Measurements from ENCODE around the gene FHIT.

Gene FHIT

GRCh38 chr3:61181874-61182273 is 69.4 kb downstream of the FHIT start:
- Histone ChIP-seq H3K27me3 (replicated peaks) (no peaks in the 10 kb centered on the region), H3K36me3 (replicated peaks) (no peaks in the 10 kb centered on the region), H3K27ac (no peak overlapping the region), H3K4me3 (ENCODE audit: low read depth, low read length) (no peak overlapping the region)
- in situ Hi-C loops (cut with HindIII; ENCODE audit: low pct_ligation_motif_present, low sequenced_read_pairs) = no loop called here
- DNase-seq = peak; percentile 78
- no peak for TF ChIP-seq CTCF (IDR thresholded peaks at IDR 0.05; ENCODE audit: low read depth, low read length, missing control alignments)

- Histone ChIP-seq H3K27ac (no peak overlapping the region), H3K36me3 (replicated peaks) (no peaks in the 10 kb centered on the region), H3K4me3 (ENCODE audit: low read depth, low read length) (no peak overlapping the region), H3K27me3 (replicated peaks) (no peaks in the 10 kb centered on the region)
- no peak for TF ChIP-seq CTCF (IDR thresholded peaks at IDR 0.05; ENCODE audit: low read depth, low read length, missing control alignments)
- DNase-seq = no peak
- in situ Hi-C loops (cut with HindIII; ENCODE audit: low pct_ligation_motif_present, low sequenced_read_pairs) = no loop called here
Observed at GRCh38 chr3:61180206-61180605, 71.0 kb downstream of the FHIT start.

- Histone ChIP-seq H3K4me3 (ENCODE audit: low read depth, low read length) (no peak overlapping the region), H3K27ac (no peak overlapping the region), H3K27me3 (replicated peaks) (no peaks in the 10 kb centered on the region), H3K36me3 (replicated peaks) (no peaks in the 10 kb centered on the region)
- no peak for DNase-seq
- in situ Hi-C loops (cut with HindIII; ENCODE audit: low pct_ligation_motif_present, low sequenced_read_pairs) = no loop called here
- no peak for TF ChIP-seq CTCF (IDR thresholded peaks at IDR 0.05; ENCODE audit: low read depth, low read length, missing control alignments)
Observed at GRCh38 chr3:61178167-61178566, 73.1 kb downstream of the FHIT start.

- H3K27me3 ChIP-seq (replicated peaks) = no peaks in the 10 kb centered on the region
- in situ Hi-C loops (cut with HindIII; ENCODE audit: low pct_ligation_motif_present, low sequenced_read_pairs) = no loop called here
- no peak for DNase-seq
- no peaks in the 10 kb centered on the region for H3K36me3 ChIP-seq (replicated peaks)
- H3K27ac ChIP-seq = no peak overlapping the region
- no peak overlapping the region for H3K4me3 ChIP-seq (ENCODE audit: low read depth, low read length)
- no peak for TF ChIP-seq CTCF (IDR thresholded peaks at IDR 0.05; ENCODE audit: low read depth, low read length, missing control alignments)
Observed at GRCh38 chr3:61177450-61177849, 73.8 kb downstream of the FHIT start.

GRCh38 chr3:61173676-61174075 is 77.6 kb downstream of the FHIT start:
- in situ Hi-C loops (cut with HindIII; ENCODE audit: low pct_ligation_motif_present, low sequenced_read_pairs) = no loop called here
- no peak for TF ChIP-seq CTCF (IDR thresholded peaks at IDR 0.05; ENCODE audit: low read depth, low read length, missing control alignments)
- DNase-seq = peak; percentile 14

GRCh38 chr3:61172684-61173083 is 78.6 kb downstream of the FHIT start:
- in situ Hi-C loops (cut with HindIII; ENCODE audit: low pct_ligation_motif_present, low sequenced_read_pairs) = no loop called here
- no peak overlapping the region for H3K4me3 ChIP-seq (ENCODE audit: low read depth, low read length)
- no peaks in the 10 kb centered on the region for H3K27me3 ChIP-seq (replicated peaks)
- no peaks in the 10 kb centered on the region for H3K36me3 ChIP-seq (replicated peaks)
- no peak overlapping the region for H3K27ac ChIP-seq
- TF ChIP-seq CTCF (IDR thresholded peaks at IDR 0.05; ENCODE audit: low read depth, low read length, missing control alignments) = peak; percentile 13
- no peak for DNase-seq

More at GRCh38 chr3:61173676-61174075, 77.6 kb downstream of the FHIT start:
- no peak overlapping the region for H3K27ac ChIP-seq
- H3K4me3 ChIP-seq (ENCODE audit: low read depth, low read length) = no peak overlapping the region
- H3K36me3 ChIP-seq (replicated peaks) = no peaks in the 10 kb centered on the region
- no peaks in the 10 kb centered on the region for H3K27me3 ChIP-seq (replicated peaks)
